Activated CD8-positive, alpha-beta memory T cell treated with anti-CD3 and anti-CD28 coated beads for 4 hours (primary cell): ENCODE results near the gene KIAA1328.

ENCODE experiments used
- DNase-seq, 2 donors: peaks; one replicate each; pipeline ENCODE4 v3.0.0-alpha.2; 2020; ENCODE audit warnings: low read depth in 2 of 2

The KIAA1328 gene

DNA sequence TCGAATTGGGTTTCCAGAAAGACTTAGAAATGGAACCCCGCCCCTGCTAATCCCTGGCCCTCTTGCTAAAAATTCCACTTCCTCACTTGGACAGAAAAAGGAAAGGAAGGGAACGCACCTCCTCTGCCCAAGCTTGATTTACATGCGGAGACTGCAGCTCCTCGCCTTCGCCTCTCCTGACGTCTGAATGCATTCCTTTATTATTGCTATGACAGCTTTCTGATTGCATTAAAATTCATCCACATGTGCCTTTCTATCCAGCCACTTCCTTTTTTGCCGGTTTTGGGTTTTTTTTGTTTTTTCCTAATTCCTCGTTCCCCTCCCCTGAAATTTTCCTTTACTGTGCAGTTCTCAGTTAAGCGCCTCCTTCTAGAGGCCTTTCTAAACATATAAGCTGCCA lies 448.9 kb downstream of the KIAA1328 start:
- DNase-seq: no peak
